SK-N-DZ (cell line): ENCODE results near the gene CSAD.
"Not testable (repeated sequence)": the region's sequence is repeated elsewhere in the genome, so short reads cannot be mapped to it uniquely, and the experiment has no call there.

Experiments used
- DNase-seq: peaks from one replicate; pipeline ENCODE4 v3.0.0-alpha.2; 2015; ENCODE audit warnings: low spot score

The CSAD gene

GRCh38 chr12:53147653-53148052 is 33.1 kb downstream of the CSAD start:
- DNase-seq, result no peak

- no peak for DNase-seq
These were observed 33.5 kb downstream of the CSAD start for GRCh38 chr12:53147181-53147580.

DNA sequence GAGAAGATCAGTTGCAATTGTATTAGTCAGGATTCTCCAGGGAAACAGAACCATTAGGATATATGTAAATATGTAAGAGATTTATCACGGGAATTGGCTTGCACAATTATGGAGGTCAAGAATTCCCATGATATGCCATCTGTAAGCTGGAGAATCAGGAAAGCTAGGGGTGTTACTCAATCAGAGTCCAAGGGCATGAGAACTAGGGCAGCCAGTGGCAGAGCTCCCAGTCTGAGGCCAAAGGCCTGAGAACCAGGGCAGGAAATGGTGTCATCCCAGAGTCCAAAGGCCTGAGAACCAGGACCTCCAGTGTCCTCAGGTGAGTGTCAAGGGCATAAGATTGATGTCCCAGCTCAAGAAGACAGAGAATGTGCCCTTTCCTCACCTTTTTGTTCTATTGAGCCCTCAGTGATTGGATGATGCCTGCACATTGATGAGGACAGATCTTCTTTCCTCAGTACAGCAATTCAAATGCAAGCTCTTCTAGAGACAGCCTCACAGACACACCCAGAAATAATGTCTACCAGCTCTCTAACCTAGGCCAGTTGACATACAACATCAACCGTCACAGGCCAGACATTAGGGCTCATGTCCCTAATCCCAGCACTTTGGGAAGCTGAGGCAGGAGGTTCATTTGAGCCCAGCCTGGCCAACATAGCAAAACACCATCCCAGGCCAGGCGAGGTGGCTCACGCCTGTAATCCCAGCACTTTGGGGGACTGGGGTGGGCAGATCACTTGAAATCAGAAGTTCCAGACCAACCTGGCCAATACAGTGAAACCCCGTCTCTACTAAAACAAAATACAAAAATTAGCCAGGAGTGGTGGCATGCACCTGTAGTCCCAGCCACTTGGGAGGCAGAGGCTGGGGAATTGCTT is 35.1 kb downstream of the CSAD start:
- DNase-seq, result no peak

DNA sequence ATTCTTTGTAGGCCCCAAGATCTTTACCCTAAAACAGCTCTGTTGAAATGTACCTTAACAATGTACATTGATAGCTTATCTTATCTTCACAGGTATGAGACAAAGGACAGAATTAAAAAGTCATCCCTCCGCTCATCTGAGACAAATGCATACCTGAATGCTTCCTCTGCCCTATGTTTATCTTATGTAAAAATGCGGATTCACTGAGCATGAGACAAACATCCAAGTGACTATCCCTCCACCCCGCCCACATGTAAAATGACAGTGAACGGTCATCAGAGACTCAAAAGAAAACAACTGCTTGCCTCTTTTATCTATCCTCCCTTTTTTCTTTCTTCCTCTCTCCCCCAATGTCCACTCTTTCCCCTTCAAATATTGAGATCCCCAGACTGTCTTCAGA is 37.4 kb downstream of the CSAD start:
- DNase-seq, result no peak

GRCh38 chr12:53133722-53134121 is 47.0 kb downstream of the CSAD start:
- no peak for DNase-seq

- no peak for DNase-seq
These were observed 48.9 kb downstream of the CSAD start for GRCh38 chr12:53131844-53132243.

DNA sequence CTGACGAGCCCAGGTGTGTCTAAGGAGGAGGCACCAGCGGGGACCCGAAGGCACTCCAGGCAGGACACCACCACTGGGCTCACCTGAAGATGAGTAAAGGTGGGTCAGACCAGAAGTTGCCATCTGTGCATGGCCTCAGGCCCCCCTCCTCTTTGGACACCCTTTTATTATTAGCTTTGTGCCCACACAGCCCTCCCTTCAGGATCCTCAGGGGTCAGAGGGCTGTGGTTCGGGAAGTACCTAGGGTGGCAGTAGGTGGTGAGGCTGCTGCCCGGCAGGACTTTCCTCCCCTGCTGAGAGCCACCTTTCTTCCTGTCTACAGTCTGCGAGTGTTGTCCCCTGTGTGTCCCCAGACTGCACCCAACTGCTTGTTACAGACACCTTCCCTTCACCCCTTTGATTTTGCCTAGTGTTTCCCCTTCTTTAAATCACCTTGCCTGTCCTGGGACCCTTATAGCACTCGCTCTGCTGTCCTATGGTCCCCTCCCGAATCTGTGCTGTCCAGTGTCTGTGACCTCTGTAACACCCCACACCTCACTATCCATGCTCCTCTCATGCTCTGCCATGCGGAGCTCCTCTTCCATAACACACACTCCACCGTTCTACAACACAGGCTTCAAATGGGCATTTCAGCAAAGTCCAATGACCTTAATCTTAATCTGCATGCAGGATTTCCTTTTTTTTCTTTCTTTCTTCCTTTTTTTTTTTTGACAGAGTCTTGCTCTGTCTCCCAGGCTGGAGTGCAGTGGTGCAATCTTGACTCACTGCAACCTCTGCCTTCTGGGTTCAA is 51.8 kb downstream of the CSAD start:
- DNase-seq, result no peak

DNA sequence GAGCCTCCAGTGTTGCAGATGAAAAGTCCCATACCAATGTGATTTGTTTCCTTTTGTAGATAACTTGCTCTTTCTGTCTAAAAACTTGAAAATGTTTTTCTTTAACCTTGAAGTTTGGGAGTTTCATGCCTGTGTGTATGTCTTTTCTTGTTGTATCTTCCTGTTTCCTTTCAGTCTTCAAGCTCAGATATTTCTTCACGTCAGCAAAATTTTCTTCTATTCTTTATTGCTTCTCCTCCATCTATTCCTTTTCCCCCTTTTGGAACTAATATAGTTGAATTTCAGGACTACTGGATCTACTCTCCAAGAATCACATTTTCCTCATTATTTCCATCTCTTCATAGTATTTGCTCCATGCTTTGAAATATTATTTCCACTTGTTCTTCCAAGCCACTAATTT is 53.6 kb downstream of the CSAD start:
- DNase-seq, result no peak

DNA sequence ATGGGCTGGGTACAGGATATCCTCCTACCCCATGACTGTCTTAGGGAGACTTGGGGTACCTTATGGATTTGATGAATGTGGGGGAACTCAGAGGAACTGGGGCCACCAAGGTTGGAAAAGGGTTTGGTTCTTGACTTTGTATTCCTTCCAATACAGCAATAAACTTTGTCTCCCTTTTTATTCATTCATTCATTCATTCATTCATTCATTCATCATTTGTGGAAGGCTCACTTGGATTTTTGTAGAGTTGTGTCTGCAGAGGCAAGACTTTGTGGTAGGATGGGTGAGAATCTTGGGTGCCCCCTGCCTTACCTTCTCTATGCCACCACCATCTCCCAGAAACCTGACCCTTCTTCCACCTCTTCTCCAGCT is 56.4 kb downstream of the CSAD start:
- no peak for DNase-seq

GRCh38 chr12:53123578-53124351 is 57.0 kb downstream of the CSAD start:
- no peak for DNase-seq

- no peak for DNase-seq
These were observed 57.7 kb downstream of the CSAD start for GRCh38 chr12:53122961-53123468.

- no peak for DNase-seq
These were observed 59.8 kb downstream of the CSAD start for GRCh38 chr12:53120685-53121525.

DNA sequence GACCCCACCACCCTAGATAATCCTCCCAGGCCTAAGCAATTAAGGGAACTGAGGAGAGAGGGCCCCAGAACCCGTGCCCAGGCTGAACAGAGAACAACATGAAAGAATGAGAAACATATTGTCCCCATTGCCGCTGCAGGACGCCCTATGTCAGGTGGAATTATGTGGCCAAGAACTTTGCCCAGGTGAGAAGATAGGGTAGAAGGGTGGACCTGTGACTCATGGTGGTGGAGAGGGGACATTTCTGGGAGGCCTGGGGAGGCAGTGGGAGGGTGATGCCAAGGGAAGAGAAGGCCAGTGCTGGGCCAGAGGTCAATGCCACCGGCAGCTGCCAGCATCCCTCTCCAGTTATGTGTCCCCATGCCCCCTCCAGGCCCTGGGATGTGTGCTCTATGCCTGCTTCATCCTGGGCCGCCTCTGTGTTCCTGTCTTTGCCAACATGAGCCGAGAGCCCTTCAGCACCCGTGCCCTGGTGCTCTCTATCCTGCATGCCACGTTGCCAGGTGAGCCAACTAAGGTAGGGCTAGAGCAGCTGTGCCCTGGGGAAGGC is 61.9 kb downstream of the CSAD start:
- DNase-seq, result no peak

GRCh38 chr12:53115891-53116648 is 64.7 kb downstream of the CSAD start:
- no peak for DNase-seq

- no peak for DNase-seq
These were observed 65.4 kb downstream of the CSAD start for GRCh38 chr12:53115112-53115890.

GRCh38 chr12:53113951-53114350 is 66.8 kb downstream of the CSAD start:
- no peak for DNase-seq

GRCh38 chr12:53113136-53113705 is 67.5 kb downstream of the CSAD start:
- DNase-seq, result no peak

DNA sequence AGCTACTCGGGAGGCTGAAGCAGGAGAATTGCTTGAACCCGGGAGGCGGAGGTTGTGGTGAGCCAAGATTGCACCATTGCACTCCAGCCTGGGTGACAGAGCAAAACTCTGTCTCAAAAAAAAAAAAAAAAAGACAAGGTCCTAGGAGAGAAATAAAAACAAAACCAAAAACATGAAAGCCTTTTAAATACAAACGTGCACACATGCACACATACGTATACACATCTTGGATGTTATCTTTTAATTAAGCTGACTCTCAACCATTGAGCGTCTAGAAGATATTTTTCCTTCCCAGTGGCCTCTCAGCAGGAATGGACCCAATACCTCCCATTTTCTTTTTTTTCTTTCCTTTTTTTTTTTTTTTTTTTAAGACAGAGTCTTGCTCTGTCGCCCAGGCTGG is 68.3 kb downstream of the CSAD start:
- DNase-seq, result not testable (repeated sequence)
